HL-60 (cell line): ENCODE measurements around the gene PRKAB1.

ENCODE experiments used
- DNase-seq, 2 experiments: peaks; one replicate each; pipeline ENCODE4 v3.0.0-alpha.2; 2010 to 2020; ENCODE audit warnings: low read depth in 1 of 2, low spot score in 1 of 2
- H3K27ac ChIP-seq: fragments of 250-450 bp; sonication (Bioruptor Pico); replicated peaks from 2 replicates; pipeline ENCODE4 v1.5.1; 2020; ENCODE audit warnings: mild to moderate bottlenecking, moderate library complexity
- H3K27me3 ChIP-seq: fragments of 250-450 bp; sonication (Bioruptor Pico); 2 replicates; pipeline ENCODE4 v1.5.1; 2021; ENCODE audit warnings: mild to moderate bottlenecking, moderate library complexity; ENCODE audit not compliant: insufficient read depth, poor library complexity, severe bottlenecking
- H3K4me3 ChIP-seq: replicated peaks from 2 replicates; pipeline ENCODE4 v1.5.1; 2011; ENCODE audit warnings: mild to moderate bottlenecking, control low read depth, low read length; ENCODE audit not compliant: insufficient read depth
- CTCF ChIP-seq: IDR thresholded peaks from one replicate; pipeline ENCODE4 v1.5.1; 2011; ENCODE audit warnings: low read length, control low read depth, inconsistent platforms; ENCODE audit not compliant: insufficient read depth
- GABPA ChIP-seq: IDR thresholded peaks from 2 replicates; pipeline ENCODE4 v1.6.1; 2012; ENCODE audit warnings: low read depth
- POLR2AphosphoS5 ChIP-seq: IDR thresholded peaks from 2 replicates; pipeline ENCODE4 v1.6.1; 2012; ENCODE audit warnings: low read depth
- SPI1 ChIP-seq: IDR thresholded peaks from 2 replicates; pipeline ENCODE4 v1.6.1; 2012; ENCODE audit warnings: low read depth, mild to moderate bottlenecking, borderline replicate concordance
- TF ChIP-seq, protein P1 (sequence below): IDR thresholded peaks from 2 replicates; pipeline ENCODE4 v1.6.1; 2012; ENCODE audit warnings: low read depth; ENCODE audit not compliant: insufficient replicate concordance

Gene PRKAB1

GRCh38 chr12:119710965-119711551, 43.1 kb downstream of the PRKAB1 start:
- no peaks in the 10 kb centered on the region for H3K27me3 ChIP-seq
- no peak overlapping the region for H3K27ac ChIP-seq
- no peak overlapping the region for H3K4me3 ChIP-seq
- TF ChIP-seq GABPA (no peak), CTCF (no peak), SPI1 (no peak), POLR2AphosphoS5 (no peak)
- TF ChIP-seq, protein P1, sequence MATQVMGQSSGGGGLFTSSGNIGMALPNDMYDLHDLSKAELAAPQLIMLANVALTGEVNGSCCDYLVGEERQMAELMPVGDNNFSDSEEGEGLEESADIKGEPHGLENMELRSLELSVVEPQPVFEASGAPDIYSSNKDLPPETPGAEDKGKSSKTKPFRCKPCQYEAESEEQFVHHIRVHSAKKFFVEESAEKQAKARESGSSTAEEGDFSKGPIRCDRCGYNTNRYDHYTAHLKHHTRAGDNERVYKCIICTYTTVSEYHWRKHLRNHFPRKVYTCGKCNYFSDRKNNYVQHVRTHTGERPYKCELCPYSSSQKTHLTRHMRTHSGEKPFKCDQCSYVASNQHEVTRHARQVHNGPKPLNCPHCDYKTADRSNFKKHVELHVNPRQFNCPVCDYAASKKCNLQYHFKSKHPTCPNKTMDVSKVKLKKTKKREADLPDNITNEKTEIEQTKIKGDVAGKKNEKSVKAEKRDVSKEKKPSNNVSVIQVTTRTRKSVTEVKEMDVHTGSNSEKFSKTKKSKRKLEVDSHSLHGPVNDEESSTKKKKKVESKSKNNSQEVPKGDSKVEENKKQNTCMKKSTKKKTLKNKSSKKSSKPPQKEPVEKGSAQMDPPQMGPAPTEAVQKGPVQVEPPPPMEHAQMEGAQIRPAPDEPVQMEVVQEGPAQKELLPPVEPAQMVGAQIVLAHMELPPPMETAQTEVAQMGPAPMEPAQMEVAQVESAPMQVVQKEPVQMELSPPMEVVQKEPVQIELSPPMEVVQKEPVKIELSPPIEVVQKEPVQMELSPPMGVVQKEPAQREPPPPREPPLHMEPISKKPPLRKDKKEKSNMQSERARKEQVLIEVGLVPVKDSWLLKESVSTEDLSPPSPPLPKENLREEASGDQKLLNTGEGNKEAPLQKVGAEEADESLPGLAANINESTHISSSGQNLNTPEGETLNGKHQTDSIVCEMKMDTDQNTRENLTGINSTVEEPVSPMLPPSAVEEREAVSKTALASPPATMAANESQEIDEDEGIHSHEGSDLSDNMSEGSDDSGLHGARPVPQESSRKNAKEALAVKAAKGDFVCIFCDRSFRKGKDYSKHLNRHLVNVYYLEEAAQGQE: no peak
- DNase-seq: no peak

DNA sequence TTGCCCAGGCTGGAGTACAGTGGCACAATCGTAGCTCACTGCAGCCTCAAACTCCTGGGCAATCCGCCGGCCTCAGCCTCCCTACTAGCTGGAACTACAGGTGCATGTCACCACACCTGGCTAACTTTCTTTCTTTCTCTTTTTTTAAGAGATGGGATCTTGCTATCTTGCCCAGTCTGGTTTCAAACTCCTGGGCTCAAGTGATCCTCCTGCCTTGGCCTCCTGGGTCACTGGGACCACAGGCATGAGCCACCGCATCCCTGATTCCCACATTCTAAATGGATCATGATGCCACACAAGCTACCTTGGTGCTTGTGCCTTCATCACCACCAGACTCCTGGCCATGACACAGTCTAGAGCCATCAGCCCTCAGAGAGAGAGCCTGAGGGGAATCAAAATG, 43.8 kb downstream of the PRKAB1 start:
- H3K27ac ChIP-seq: no peak overlapping the region
- H3K4me3 ChIP-seq: no peak overlapping the region
- DNase-seq: no peak
- no peak for TF ChIP-seq CTCF
- no peak for TF ChIP-seq POLR2AphosphoS5
- no peak for TF ChIP-seq GABPA
- no peak for TF ChIP-seq SPI1
- TF ChIP-seq, protein P1: no peak
- H3K27me3 ChIP-seq: no peaks in the 10 kb centered on the region

DNA sequence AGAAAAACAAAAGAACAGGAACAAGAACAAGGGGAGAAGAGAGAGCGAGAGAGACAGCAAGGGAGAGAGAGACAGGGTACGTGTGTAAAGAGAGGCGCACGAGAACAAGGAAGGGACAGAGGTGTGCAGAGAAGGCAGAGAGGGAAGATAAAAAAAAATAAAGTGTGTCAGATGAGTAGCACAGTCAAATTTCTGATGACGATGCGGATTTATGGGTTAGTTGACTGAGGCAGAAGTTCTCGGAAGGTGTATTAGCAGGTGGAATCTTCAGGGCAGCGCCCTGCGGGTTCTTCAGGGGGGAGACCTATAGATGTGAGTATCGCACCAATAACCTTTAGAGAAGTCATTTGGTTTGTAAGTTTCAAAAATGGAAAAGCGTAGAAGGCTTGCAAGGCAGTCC, 44.8 kb downstream of the PRKAB1 start:
- Histone ChIP-seq H3K27ac (no peak overlapping the region), H3K4me3 (no peak overlapping the region), H3K27me3 (no peaks in the 10 kb centered on the region)
- no peak for DNase-seq
- TF ChIP-seq, protein P1: no peak
- no peak for TF ChIP-seq GABPA
- no peak for TF ChIP-seq CTCF
- no peak for TF ChIP-seq SPI1
- TF ChIP-seq POLR2AphosphoS5: no peak
